ENCODE results near the gene EEA1.

- TF ChIP-seq CTCF (IDR thresholded peaks at IDR 0.05), result no peak
- TF ChIP-seq POLR2A (IDR thresholded peaks at IDR 0.05), result no peak
- TF ChIP-seq POLR2AphosphoS5 (IDR thresholded peaks at IDR 0.05), result no peak
Measured at GRCh38 chr12:92778525-92778924, 150.6 kb downstream of the EEA1 start.
